LNCAP (cell line): ENCODE data around the gene COL5A2.
A peak's percentile ranks its signal among the peaks of the same experiment; 100 is the strongest.

Experiments used
- TF ChIP-seq, protein P1 (sequence below): fragments of 450-650 bp; IDR thresholded peaks from 2 replicates; pipeline ENCODE4 v1.5.1; 2017; ENCODE audit warnings: mild to moderate bottlenecking

The COL5A2 gene

DNA sequence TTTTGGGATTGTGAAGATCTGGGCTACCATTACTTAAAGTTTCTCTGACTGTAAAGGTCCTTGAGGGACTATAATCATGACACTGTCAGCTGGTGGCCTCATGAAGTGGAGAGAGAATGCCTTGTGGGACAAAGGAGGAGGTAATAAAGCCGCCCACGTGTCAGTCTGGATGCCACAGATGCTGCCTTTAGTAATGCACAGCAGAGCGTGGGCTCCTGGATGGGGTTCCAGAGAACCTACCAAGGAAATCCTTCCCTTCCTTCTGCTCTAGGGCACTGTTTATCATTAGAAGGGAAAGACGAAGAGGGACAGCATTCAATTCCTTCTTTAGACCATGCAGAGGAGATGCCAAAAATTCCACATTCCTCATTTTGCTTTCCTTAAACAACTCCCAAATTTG, 63.5 kb downstream of the COL5A2 start:
- TF ChIP-seq, protein P1, sequence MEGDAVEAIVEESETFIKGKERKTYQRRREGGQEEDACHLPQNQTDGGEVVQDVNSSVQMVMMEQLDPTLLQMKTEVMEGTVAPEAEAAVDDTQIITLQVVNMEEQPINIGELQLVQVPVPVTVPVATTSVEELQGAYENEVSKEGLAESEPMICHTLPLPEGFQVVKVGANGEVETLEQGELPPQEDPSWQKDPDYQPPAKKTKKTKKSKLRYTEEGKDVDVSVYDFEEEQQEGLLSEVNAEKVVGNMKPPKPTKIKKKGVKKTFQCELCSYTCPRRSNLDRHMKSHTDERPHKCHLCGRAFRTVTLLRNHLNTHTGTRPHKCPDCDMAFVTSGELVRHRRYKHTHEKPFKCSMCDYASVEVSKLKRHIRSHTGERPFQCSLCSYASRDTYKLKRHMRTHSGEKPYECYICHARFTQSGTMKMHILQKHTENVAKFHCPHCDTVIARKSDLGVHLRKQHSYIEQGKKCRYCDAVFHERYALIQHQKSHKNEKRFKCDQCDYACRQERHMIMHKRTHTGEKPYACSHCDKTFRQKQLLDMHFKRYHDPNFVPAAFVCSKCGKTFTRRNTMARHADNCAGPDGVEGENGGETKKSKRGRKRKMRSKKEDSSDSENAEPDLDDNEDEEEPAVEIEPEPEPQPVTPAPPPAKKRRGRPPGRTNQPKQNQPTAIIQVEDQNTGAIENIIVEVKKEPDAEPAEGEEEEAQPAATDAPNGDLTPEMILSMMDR: no peak

DNA sequence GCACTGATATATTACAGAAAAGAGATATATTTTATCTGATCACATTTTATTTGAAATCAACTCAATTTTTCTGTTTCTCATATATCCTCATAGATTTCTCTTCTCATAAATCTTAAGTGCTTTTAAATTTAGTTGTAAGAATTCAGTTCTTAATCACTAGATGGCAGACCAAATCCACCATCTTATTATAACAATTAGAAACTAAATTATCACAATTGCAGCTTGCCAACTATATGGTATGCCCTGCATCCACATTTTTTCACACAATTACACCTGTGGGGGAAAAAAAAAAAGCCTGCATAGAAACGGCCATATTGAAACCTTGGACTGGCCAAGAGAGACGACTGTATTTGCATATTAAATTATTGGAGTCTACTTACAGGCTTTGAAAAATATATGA, 64.4 kb downstream of the COL5A2 start:
- TF ChIP-seq, protein P1: peak; percentile 39

DNA sequence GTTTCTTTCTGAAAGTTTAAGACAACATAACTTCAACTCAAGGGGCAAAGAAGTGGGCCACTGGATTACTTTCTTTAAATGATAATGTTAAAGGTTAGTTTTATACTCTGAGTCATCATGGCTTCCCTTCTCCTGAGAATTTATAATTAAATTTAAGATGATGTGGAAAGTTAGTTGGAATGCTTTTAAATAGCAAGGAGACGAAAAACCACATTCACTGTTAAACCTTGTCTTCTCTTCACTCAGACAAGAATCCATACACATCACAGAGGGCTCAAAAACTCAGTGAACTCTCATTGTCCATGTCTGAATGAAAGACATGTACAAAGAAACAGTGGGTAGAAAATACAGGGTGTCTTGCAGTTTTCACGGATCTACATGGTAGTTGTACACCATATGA, 65.6 kb downstream of the COL5A2 start:
- TF ChIP-seq, protein P1: no peak

DNA sequence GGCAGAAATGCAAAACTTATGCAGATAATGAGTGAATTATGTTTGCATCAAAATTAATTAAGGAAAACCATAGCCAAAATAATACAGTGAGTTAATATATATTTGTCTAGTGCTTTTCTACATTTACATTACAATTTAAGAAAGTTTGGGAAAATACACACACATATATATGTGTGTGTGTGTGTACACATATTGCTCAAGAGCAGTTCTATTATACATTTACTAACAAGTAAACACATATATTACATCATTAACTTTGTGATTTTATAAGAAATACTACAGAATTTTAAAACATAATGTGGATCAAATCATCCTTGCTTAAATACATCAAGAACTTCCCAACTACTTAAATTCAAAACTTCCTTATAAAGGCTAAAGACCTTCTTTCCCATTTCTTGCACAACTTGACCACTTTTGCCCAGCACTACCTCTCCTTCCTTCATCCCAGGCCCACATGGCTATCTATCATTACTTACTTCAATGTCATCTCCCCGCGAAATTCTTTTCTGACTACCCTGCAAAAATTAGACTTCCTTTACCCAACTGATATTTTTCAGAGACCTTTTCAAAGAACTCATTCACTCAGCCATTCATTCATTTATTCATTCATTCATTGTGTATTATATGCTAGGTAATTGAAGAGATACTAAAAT, 68.4 kb downstream of the COL5A2 start:
- TF ChIP-seq, protein P1: no peak

DNA sequence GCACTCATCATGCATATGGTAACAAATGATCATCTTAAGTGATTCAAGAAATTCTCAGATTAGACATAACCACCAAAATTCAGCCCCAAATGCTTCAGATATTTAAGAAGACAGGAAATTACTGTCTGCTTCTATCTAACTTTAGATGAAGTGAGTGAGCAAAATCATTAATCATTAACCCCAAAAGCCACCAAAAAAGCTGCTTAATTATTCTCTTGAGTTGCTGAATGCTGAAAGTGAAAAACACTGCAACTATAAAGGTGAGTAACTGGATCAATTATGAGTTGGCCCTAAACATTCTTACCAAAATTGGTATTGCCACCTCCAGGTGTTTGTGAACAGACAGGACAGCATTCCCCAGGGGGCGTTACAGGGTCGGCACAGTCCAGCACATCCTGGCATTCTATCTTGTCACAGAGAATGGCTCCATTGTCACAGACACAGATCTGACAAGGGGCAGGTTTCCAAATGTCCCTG, 69.6 kb downstream of the COL5A2 start:
- TF ChIP-seq, protein P1: no peak

DNA sequence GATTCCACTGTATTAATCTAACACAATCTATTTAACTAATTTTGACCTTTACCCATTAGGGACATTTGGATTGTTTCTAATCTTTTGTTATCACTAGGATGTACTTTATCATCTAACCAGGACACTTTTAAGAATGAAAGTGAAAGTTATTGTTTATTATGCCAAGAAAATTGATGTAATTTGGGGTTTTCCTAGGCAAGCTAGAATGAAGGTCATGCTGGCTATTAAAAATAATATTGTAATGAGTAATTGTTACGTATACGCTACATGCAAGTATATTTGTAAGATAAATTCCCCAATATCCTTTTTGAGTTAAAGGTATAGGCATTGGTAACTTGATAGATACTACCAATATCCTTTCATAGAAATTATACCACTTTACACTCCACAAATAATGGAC, 74.6 kb downstream of the COL5A2 start:
- TF ChIP-seq, protein P1: no peak

DNA sequence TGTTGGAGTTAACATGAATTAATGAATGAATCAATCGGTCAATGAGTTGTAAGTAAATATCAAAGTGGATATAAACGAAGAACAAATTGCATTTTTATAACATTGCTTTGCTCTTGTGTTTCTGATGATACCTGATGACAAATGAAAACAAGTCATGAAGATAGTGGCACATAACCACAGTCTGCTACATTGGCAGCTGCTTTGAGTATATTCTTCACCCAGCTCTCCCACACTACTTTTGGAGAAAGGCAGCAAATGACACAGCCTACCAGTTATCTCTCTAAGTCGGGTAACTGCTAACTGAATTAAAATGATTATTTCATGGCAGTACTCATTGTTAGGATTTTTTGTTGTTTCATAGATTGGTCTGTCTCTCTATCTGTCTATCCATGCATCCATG, 76.8 kb downstream of the COL5A2 start:
- TF ChIP-seq, protein P1: no peak

DNA sequence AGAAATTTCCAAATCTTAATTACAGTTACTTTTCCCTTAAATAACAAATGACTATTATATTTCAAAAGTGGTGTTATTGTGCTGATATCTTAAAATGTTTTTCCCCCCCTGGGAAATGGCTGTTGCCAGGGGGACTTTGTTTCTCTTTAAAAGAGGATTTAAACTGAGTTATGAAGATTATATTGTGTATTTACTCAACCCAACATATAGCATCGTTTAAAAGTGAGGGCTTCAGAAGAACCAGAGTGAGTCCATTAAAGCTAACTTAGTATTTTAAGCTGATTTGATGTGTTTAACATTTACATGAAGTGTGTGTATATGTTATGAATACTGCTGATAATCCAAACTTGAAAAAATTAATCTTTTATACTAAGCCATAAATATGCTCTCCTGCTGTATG, 81.6 kb downstream of the COL5A2 start:
- TF ChIP-seq, protein P1: no peak
